HepG2 (cell line): ENCODE measurements around the gene ZNF697.

Experiments
- EED ChIP-seq: sonication (generic); formaldehyde crosslinking; IDR thresholded peaks from 2 replicates; pipeline ENCODE4 v1.5.0; 2020; ENCODE audit warnings: mild to moderate bottlenecking, missing genetic modification reagents
- ELF4 ChIP-seq: sonication (generic); formaldehyde crosslinking; IDR thresholded peaks from 2 replicates; pipeline ENCODE4 v1.5.0; 2020; ENCODE audit warnings: missing genetic modification reagents, mild to moderate bottlenecking, moderate library complexity, borderline replicate concordance
- RFX5 ChIP-seq: IDR thresholded peaks from 2 replicates; pipeline ENCODE4 v1.6.1; 2011; ENCODE audit warnings: low read depth, low read length, improper control_type of control experiment
- SMC3 ChIP-seq: IDR thresholded peaks from 2 replicates; pipeline ENCODE4 v1.6.1; 2011; ENCODE audit warnings: low read length, improper control_type of control experiment
- YY1 ChIP-seq: IDR thresholded peaks from 2 replicates; pipeline ENCODE4 v1.6.1; 2011; ENCODE audit warnings: low read length, low read depth, moderate library complexity, mild to moderate bottlenecking; ENCODE audit not compliant: insufficient read depth, insufficient replicate concordance
- ZBTB1 ChIP-seq: sonication (generic); formaldehyde crosslinking; IDR thresholded peaks from 2 replicates; pipeline ENCODE4 v1.4.0; 2020; ENCODE audit warnings: missing genetic modification reagents, borderline replicate concordance
- TF ChIP-seq, protein P1 (sequence below): sonication (generic); IDR thresholded peaks from 2 replicates; pipeline ENCODE4 v1.6.1; 2016; ENCODE audit warnings: low read depth, borderline replicate concordance
- TF ChIP-seq, protein P2 (sequence below): sonication (generic); formaldehyde crosslinking; IDR thresholded peaks from 2 replicates; pipeline ENCODE4 v1.5.0; 2020; ENCODE audit warnings: mild to moderate bottlenecking, missing genetic modification reagents, moderate library complexity

DNA sequence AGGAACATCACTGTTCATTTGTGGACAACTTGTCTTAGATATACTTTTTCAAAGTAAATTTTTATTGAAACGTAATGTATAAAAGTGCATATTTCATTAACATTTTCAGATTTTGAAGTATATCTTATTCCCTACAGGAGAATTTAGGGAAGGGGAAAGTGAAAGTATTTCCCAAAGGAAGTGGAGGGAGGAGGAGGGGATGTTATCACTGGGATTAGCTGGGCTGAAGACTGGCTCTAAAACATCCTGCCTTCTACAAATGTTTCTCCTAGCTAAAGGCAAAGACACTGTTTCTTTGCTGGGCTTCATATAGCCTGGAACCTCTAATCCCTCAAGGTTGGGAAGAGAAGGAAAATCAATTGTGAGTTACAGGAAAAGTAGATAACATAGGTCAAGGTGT is 7.1 kb upstream of the ZNF697 start:
- TF ChIP-seq RFX5 (no peak), EED (CRISPR knock-in tag) (no peak), SMC3 (no peak), YY1 (no peak), ELF4 (CRISPR knock-in tag) (no peak), ZBTB1 (no peak)
- TF ChIP-seq, protein P1, sequence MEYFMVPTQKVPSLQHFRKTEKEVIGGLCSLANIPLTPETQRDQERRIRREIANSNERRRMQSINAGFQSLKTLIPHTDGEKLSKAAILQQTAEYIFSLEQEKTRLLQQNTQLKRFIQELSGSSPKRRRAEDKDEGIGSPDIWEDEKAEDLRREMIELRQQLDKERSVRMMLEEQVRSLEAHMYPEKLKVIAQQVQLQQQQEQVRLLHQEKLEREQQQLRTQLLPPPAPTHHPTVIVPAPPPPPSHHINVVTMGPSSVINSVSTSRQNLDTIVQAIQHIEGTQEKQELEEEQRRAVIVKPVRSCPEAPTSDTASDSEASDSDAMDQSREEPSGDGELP: no peak
- TF ChIP-seq, protein P2, sequence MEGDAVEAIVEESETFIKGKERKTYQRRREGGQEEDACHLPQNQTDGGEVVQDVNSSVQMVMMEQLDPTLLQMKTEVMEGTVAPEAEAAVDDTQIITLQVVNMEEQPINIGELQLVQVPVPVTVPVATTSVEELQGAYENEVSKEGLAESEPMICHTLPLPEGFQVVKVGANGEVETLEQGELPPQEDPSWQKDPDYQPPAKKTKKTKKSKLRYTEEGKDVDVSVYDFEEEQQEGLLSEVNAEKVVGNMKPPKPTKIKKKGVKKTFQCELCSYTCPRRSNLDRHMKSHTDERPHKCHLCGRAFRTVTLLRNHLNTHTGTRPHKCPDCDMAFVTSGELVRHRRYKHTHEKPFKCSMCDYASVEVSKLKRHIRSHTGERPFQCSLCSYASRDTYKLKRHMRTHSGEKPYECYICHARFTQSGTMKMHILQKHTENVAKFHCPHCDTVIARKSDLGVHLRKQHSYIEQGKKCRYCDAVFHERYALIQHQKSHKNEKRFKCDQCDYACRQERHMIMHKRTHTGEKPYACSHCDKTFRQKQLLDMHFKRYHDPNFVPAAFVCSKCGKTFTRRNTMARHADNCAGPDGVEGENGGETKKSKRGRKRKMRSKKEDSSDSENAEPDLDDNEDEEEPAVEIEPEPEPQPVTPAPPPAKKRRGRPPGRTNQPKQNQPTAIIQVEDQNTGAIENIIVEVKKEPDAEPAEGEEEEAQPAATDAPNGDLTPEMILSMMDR (CRISPR knock-in tag): no peak
